HG03095 (cell line): ENCODE data around the gene OBP2A.

ENCODE experiments used
- ATAC-seq: cut with Tn5 transposase; IDR thresholded peaks from one replicate; pipeline ENCODE4 v1.9.1; 2021; ENCODE audit warnings: moderate library complexity; ENCODE audit not compliant: unreplicated experiment

The OBP2A gene

GRCh38 chr9:135575995-135576631, 30.2 kb downstream of the OBP2A start:
- ATAC-seq = no peak

DNA sequence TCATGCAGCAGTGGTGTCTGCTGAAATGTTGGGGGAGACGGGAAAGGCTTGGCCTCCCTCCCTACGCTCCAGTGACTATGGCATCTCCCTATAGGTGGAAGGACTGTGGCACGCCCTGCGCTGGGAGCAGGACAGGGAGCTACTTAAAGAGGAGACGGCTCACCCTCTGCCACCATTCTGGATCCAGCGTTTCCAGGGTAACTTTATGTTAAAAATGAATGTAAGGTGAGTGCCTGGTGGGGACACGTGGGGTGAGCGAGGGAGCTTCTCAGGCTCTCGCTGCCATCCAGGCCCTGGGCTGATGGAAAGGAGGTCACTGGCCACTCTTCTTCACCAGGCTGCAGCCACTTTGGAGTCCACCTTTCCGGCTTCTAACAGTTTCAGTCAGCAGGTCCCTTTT, 31.3 kb downstream of the OBP2A start:
- ATAC-seq = no peak

DNA sequence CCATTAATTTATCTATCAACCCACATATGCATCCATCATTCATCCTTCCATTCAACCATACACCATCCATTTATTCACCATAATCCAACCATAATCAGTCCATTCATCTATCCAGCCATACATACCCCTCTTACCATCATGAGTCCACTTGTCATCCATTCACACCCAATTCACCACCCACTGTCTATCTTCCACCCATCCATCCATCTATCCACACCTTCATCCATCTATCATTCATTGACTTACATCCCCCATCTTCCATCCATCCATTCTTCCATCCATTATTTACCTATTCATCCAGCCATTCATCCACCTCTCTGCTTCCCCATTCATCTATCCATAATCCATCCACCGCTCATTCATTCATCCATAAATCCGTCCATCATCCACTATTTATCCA, 33.4 kb downstream of the OBP2A start:
- ATAC-seq = no peak

DNA sequence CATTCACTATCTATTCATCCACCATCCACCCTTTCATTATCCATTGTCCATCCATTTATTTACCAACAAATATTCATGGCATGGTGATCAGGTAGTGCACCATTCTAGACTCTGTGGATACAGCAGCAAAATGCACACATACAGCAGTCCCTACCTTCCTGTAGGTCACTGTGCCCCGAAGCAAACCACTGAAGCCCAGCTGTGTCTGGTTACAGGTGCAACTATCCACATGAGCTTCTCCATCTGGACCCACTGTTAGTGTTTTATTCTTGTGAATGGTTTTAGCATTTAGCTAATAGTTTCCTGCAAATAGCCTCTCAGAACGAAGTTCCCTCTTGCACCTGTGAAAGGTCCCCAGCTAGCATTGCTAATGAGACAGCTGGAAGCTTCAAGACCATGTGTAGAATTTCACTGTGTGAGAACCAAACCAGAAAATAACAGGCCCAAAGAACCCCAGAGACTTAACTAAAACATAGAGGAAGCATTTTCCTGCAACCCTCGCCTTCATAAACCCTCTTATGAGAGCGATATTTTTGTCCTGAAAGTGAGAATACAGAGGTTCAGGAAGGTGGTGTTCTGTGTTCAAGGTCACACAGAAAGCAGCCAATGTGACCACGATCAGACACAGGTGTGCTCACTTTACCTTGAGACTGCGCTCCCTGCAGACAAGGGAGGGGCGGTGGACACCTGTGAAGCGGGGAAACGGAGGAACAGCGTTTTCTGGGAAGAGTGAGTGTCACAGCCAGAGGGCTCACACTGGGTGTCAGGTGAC, 34.1 kb downstream of the OBP2A start:
- ATAC-seq = no peak

GRCh38 chr9:135580664-135581380, 34.9 kb downstream of the OBP2A start:
- ATAC-seq = no peak

DNA sequence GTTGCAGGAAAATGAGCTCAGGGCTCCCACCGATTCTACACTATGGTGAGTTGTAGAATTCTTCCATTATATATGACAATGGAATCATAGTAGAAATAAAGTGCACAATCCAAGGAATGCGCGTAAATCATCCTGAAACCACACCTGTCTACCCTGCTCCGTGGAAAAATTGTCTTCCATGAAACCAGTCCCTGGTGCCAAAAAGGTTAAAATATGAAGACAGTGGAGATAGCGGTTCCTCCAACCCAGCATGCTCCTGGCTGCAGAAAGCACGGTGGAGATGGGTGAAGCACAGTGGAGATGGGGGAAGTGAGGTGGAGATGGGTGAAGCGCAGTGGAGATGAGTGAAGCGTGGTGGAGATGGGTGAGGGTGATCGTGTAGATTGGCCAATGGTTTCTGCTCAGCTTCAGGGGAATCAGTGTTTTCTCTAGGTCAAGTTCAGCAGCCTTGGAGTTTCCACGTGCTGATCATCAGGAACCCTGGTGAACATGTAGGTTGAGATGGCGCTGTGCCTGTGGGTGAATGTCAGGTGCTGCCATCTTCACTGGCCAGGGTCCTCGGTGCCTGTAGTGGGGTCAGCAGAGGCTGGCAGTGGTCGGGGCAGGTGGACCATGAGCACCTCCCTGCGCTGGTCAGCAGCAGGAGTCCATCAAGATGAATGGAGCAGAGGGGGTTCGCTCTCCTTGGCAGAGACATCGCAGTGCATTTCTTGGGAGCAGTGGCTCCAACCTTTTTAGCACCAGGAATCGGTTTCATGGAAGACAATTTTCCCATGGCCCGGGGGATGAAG, 35.9 kb downstream of the OBP2A start:
- ATAC-seq = no peak

DNA sequence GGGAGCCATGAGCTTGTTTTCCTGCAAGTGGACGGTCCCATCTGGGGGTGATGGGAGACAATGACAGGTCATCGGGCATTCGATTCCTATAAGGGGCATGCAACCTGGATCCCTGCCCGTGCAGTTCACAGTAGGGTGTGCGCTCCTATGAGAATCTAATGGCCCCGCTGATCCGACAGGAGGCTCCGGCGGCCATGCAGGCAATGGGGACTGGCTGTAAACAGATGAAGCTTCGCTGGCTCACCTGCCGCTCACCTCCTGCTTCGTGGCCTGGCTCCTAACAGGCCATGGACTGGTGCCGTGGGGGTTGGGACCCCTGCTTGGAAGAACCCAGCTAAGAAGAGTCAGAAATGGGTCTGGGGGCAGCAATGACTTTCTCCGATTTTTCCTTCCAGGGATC, 36.6 kb downstream of the OBP2A start:
- ATAC-seq = no peak

GRCh38 chr9:135582966-135583687, 37.2 kb downstream of the OBP2A start:
- no peak for ATAC-seq

- ATAC-seq = no peak
Observed at GRCh38 chr9:135583688-135584011, 37.7 kb downstream of the OBP2A start.

GRCh38 chr9:135584371-135584770, 38.4 kb downstream of the OBP2A start:
- ATAC-seq = no peak

GRCh38 chr9:135584934-135585333, 39.0 kb downstream of the OBP2A start:
- no peak for ATAC-seq

DNA sequence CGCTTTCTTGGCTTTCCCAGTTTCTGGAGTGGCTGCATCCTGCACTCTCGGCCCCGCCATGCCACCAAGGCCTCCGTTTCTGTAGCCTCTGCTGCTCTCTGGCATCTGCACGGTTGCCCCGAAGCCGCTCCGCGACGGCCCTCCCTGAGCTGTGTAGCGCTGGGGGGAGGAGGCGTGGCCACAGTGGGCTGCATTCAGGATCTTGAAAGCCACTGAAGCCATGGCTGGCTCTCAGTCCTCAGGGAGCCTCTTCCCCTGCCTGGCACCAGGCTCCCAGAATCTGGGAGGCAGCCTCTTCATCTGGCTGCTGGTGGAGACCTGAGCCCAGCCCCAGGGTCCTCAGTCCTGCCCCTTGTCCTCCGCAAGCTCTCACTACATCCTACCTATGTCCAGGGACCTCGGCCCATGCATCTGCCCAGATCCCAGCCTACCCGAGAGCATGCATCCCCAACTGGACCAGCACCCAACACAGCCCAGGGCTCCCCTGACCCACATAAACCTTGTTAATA, 40.7 kb downstream of the OBP2A start:
- no peak for ATAC-seq

DNA sequence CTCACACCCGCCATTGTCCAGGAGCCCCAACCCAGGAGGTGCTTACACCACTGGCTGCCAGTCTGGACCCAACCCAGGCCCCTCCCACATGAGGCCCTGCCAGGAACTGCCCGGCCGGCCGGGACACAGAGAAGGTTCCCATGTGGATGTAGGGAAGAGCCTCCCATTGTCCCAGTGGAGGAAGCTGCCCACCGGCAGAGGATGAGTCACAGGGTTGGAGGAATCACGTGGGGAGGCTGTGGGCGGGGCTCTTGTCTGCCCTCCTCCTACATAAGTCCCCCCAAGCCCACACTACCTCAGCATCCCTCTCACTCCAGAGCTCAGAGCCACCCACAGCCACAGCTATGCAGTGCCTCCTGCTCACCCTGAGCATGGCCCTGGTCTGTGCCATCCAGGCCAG, 41.7 kb downstream of the OBP2A start:
- no peak for ATAC-seq

GRCh38 chr9:135588371-135588770, 42.4 kb downstream of the OBP2A start:
- ATAC-seq = no peak

GRCh38 chr9:135588886-135589595, 43.1 kb downstream of the OBP2A start:
- no peak for ATAC-seq

DNA sequence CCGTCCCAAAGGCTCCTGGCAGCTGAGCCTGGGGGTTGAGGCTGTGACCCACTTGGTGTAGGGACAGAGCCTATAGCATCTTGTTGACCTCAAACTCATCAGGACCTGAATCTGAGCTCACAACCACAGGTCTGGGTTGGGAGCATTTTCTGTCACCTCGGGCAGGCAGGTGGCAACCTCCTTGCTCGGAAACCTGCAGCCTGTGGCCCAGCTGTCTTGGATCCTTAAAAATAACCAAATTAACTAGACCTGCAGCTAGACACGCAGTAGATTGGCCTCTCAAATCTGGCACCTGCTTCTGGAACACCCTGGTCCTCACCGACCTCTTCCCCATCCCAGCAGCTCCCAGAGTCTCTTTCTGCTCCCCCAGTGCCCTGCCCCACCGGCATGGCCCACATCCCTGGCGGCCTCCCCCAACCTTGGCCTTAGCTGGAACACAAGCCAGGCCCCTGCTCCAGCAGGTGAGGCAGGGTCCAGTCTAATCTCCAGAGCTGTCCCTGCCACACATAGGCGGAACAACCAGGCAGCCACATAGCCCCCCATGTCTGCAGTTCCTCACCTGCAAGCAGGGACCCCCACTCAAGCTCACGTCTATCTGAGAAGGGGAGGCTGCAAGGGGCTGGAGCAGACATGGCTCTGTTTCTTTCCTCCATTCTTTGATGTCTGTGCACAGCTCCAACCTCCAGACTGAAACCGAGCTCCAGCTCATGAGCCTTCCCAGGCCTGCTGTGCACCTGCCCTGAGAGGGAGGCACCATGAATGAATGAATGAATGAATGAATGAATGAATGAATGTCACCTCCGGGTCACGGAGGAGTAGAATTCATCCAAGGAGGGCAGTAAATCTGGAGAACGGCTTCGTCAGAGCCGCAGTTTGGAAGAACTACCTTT, 43.9 kb downstream of the OBP2A start:
- no peak for ATAC-seq

GRCh38 chr9:135590486-135591079, 44.7 kb downstream of the OBP2A start:
- no peak for ATAC-seq

DNA sequence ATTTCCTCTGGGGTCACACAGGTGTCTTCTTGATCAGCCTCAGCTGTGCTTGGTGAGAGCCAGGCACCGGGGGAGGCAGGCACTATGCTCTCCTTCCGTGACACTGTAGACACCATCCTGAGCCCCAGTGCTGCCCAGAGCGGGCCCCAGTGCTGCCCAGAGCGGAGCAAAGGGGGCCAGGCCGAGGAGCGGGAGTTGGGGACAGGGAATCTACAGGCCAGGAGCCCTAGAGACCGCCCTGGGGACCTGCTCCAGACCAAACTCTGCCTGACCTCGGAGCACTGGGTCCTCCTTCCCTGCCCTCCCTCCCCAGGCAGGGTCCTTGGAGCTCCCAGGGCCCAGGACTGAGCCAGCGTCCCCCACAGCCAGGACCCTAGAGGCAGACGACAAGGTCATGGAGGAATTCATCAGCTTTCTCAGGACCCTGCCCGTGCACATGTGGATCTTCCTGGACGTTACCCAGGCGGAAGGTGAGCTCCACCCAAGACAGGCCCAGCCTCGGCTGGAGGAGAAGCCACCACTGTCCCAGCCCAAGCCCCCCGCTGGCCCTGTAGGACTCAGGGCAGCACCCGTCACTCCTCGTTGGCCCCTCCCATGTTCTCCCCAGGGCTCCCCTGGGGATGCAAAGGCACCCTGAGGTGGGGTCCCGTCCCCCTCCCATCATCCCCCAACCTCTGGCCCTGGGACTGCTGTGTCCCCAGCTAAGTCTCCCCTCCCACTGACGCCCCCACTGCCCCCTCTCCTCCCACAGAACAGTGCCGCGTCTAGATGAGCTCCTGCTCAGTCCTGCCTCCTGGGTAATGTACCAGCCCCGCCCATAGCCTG, 45.8 kb downstream of the OBP2A start:
- ATAC-seq = no peak
